GM23338 (cell line): ENCODE results near the gene TMEM135.

Experiments
- CREB1 ChIP-seq: fragments of 250-450 bp; sonication (Bioruptor Pico); IDR thresholded peaks from 2 replicates; pipeline ENCODE4 v1.5.0; 2020; ENCODE audit warnings: low read depth, mild to moderate bottlenecking, moderate library complexity
- CTCF ChIP-seq, 2 experiments: fragments of 200-600 bp in 1 of 2; sonication (generic) in 1 of 2; conservative IDR thresholded peaks; 2 replicates each; pipeline versions ENCODE4 v1.5.1 to v1.6.1; 2016 to 2017; ENCODE audit warnings: antibody characterized with exemption in 2 of 2, low read depth in 2 of 2, mild to moderate bottlenecking in 2 of 2, moderate library complexity in 1 of 2
- EZH2 ChIP-seq: fragments of 200-600 bp; sonication (generic); IDR thresholded peaks from one replicate; pipeline ENCODE4 v1.8.0; 2017; ENCODE audit warnings: antibody characterized with exemption, mild to moderate bottlenecking, low read depth; ENCODE audit not compliant: unreplicated experiment
- EZH2phosphoT487 ChIP-seq: fragments of 200-600 bp; sonication (generic); IDR thresholded peaks from one replicate; pipeline ENCODE4 v1.8.1; 2018; ENCODE audit warnings: antibody characterized with exemption; ENCODE audit not compliant: unreplicated experiment
- JUNB ChIP-seq: IDR thresholded peaks from one replicate; pipeline ENCODE4 v1.6.1; 2016; ENCODE audit warnings: antibody characterized with exemption; ENCODE audit not compliant: unreplicated experiment
- NANOG ChIP-seq: IDR thresholded peaks from 2 replicates; pipeline ENCODE4 v1.6.1; 2016; ENCODE audit warnings: antibody characterized with exemption, borderline replicate concordance
- POLR2AphosphoS5 ChIP-seq: IDR thresholded peaks from 2 replicates; pipeline ENCODE4 v1.6.1; 2016; ENCODE audit warnings: antibody characterized with exemption, low read depth
- REST ChIP-seq: IDR thresholded peaks from one replicate; pipeline ENCODE4 v1.6.1; 2018; ENCODE audit warnings: antibody characterized with exemption; ENCODE audit not compliant: unreplicated experiment
- STAT1 ChIP-seq: IDR thresholded peaks from one replicate; pipeline ENCODE4 v1.6.1; 2016; ENCODE audit warnings: antibody characterized with exemption; ENCODE audit not compliant: unreplicated experiment
- ZNF331 ChIP-seq: fragments of 250-450 bp; sonication (Bioruptor Pico); IDR thresholded peaks from 2 replicates; pipeline ENCODE4 v1.5.0; 2020; ENCODE audit warnings: low read depth, mild to moderate bottlenecking, moderate library complexity
- TF ChIP-seq, protein P1 (sequence below): IDR thresholded peaks from 2 replicates; pipeline ENCODE4 v1.6.1; 2016; ENCODE audit warnings: antibody characterized with exemption
- TF ChIP-seq, protein P2 (sequence below): fragments of 250-450 bp; sonication (Bioruptor Pico); IDR thresholded peaks from 2 replicates; pipeline ENCODE4 v1.5.0; 2020; ENCODE audit warnings: mild to moderate bottlenecking, moderate library complexity

DNA sequence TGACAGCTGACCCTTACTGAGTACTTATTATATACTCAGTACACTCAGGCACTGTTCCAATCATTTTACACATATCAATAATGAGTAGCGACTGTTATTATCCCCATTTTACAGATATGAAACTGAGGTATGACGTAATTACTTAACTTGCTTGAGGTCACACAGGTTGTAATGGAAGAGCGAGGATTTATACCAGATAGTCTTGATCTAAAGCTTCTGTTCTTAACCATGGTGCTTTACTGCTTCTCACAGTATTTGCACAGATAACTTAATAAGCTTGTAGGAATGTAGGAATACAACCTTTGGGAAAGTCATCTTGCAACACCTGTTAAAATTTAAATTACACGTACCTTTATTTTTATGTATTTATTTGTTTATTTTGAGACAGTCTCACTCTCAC, 31.7 kb upstream of the TMEM135 start:
- no peak for TF ChIP-seq CTCF (conservative IDR thresholded peaks at IDR 0.05; ENCODE audit: low read depth in 2 of 2)
- TF ChIP-seq EZH2: no peak
- no peak for TF ChIP-seq JUNB
- TF ChIP-seq REST: no peak
- no peak for TF ChIP-seq POLR2AphosphoS5
- no peak for TF ChIP-seq EZH2phosphoT487
- TF ChIP-seq CREB1: no peak
- no peak for TF ChIP-seq ZNF331 (CRISPR knock-in tag)
- TF ChIP-seq, protein P1, sequence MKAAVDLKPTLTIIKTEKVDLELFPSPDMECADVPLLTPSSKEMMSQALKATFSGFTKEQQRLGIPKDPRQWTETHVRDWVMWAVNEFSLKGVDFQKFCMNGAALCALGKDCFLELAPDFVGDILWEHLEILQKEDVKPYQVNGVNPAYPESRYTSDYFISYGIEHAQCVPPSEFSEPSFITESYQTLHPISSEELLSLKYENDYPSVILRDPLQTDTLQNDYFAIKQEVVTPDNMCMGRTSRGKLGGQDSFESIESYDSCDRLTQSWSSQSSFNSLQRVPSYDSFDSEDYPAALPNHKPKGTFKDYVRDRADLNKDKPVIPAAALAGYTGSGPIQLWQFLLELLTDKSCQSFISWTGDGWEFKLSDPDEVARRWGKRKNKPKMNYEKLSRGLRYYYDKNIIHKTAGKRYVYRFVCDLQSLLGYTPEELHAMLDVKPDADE: no peak
- TF ChIP-seq STAT1: no peak
- TF ChIP-seq, protein P2, sequence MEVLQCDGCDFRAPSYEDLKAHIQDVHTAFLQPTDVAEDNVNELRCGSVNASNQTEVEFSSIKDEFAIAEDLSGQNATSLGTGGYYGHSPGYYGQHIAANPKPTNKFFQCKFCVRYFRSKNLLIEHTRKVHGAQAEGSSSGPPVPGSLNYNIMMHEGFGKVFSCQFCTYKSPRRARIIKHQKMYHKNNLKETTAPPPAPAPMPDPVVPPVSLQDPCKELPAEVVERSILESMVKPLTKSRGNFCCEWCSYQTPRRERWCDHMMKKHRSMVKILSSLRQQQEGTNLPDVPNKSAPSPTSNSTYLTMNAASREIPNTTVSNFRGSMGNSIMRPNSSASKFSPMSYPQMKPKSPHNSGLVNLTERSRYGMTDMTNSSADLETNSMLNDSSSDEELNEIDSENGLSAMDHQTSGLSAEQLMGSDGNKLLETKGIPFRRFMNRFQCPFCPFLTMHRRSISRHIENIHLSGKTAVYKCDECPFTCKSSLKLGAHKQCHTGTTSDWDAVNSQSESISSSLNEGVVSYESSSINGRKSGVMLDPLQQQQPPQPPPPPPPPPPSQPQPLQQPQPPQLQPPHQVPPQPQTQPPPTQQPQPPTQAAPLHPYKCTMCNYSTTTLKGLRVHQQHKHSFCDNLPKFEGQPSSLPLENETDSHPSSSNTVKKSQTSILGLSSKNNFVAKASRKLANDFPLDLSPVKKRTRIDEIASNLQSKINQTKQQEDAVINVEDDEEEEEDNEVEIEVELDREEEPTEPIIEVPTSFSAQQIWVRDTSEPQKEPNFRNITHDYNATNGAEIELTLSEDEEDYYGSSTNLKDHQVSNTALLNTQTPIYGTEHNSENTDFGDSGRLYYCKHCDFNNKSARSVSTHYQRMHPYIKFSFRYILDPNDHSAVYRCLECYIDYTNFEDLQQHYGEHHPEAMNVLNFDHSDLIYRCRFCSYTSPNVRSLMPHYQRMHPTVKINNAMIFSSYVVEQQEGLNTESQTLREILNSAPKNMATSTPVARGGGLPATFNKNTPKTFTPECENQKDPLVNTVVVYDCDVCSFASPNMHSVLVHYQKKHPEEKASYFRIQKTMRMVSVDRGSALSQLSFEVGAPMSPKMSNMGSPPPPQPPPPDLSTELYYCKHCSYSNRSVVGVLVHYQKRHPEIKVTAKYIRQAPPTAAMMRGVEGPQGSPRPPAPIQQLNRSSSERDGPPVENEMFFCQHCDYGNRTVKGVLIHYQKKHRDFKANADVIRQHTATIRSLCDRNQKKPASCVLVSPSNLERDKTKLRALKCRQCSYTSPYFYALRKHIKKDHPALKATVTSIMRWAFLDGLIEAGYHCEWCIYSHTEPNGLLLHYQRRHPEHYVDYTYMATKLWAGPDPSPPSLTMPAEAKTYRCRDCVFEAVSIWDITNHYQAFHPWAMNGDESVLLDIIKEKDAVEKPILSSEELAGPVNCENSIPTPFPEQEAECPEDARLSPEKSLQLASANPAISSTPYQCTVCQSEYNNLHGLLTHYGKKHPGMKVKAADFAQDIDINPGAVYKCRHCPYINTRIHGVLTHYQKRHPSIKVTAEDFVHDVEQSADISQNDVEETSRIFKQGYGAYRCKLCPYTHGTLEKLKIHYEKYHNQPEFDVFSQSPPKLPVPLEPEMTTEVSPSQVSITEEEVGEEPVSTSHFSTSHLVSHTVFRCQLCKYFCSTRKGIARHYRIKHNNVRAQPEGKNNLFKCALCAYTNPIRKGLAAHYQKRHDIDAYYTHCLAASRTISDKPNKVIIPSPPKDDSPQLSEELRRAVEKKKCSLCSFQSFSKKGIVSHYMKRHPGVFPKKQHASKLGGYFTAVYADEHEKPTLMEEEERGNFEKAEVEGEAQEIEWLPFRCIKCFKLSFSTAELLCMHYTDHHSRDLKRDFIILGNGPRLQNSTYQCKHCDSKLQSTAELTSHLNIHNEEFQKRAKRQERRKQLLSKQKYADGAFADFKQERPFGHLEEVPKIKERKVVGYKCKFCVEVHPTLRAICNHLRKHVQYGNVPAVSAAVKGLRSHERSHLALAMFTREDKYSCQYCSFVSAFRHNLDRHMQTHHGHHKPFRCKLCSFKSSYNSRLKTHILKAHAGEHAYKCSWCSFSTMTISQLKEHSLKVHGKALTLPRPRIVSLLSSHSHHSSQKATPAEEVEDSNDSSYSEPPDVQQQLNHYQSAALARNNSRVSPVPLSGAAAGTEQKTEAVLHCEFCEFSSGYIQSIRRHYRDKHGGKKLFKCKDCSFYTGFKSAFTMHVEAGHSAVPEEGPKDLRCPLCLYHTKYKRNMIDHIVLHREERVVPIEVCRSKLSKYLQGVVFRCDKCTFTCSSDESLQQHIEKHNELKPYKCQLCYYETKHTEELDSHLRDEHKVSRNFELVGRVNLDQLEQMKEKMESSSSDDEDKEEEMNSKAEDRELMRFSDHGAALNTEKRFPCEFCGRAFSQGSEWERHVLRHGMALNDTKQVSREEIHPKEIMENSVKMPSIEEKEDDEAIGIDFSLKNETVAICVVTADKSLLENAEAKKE (CRISPR knock-in tag): no peak
- TF ChIP-seq NANOG: no peak
